Urinary bladder (tissue), 4 donors: Measurements from ENCODE around the gene TIMP3. TPM values are rescaled to one million over a fixed set of nuclear protein-coding genes. Genes with fewer than 3 reads are reported as not detected.

Source experiments
- DNase-seq: peaks from one replicate; pipeline ENCODE4 v3.0.0-alpha.2; 2015; ENCODE audit errors: extremely low spot score
- H3K27ac ChIP-seq: one replicate; pipeline ENCODE4 v1.5.1; 2013; ENCODE audit warnings: low read depth, mild to moderate bottlenecking, moderate library complexity
- H3K36me3 ChIP-seq: one replicate; pipeline ENCODE4 v1.6.1; 2013; ENCODE audit warnings: mild to moderate bottlenecking, moderate library complexity; ENCODE audit not compliant: insufficient read depth
- H3K4me1 ChIP-seq: one replicate; pipeline ENCODE4 v1.6.1; 2013; ENCODE audit warnings: mild to moderate bottlenecking, moderate library complexity; ENCODE audit not compliant: insufficient read depth
- H3K4me3 ChIP-seq: one replicate; pipeline ENCODE4 v1.5.1; 2013; ENCODE audit warnings: low read depth, low read length
- WGBS: extraction: QIAGEN DNeasy Blood & Tissue Kit; methylation state at CpG from one replicate; pipeline ENCODE4 v1.1.7; 2013; 5-methylcytosine and 5-hydroxymethylcytosine counted together
- polyA plus RNA-seq: library from polyadenylated mRNA; stranded (reverse); fragments of 200-250 nt; gene quantifications from one replicate; pipeline ENCODE4 v1.2.3, GENCODE V29; 2013
- total RNA-seq: library from RNA; depleted of rRNA; stranded (reverse); fragments of >200 nt; gene quantifications from one replicate; pipeline ENCODE4 v1.2.3, GENCODE V29; 2014
- donor health status: healthy with polysubstance abuse.
- donor health status: healthy.

TIMP3 gene
- total and polyA plus RNA-seq, 2 donors = 212 to 217 TPM

DNA sequence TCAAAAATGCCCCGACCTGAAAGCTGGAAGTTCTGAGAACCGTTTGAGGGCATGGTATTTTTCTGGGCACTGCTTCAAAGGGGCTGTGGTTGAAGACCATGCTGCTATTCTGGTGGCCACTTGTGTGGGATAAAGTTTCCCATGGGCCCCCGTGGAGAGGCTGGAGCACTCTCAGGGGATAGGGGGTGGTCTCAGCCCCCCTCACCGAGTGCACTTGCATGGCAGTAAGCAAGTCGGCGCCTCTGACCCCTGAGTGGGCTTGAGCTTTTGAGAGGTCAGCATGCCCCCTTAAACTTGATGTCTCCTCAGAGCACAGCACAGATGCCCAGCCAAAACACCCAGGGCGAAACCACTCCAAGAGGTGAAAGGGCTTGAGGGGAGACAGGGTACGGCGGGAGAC is 35.6 kb downstream of the TIMP3 start:
- peaks cover 3% of the 10 kb centered on the region for H3K4me1 ChIP-seq
- no peak overlapping the region for H3K27ac ChIP-seq
- 91% methylated on average over 9 of the region's 9 CpGs for WGBS
- DNase-seq = no peak
- no peaks in the 10 kb centered on the region for H3K36me3 ChIP-seq
- no peak overlapping the region for H3K4me3 ChIP-seq

DNA sequence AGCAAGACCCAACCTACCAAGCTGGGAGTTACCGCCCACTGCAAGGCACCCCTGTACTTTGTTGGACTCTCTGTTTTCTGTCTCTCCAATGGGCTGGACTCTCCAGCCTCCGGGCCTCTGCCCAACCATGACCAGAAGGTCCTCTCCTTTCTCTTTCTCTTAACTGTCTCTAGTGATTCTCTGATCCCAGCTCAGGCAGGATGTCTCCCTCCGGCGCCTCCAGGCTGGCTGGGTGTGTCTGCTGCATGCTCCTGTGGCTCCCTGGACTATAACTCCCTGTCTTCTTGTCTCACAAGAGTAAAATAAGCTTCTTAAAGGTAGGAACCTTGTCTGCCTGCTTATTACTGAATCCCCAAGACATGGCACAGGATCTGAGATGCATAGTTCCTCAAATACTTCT is 36.3 kb downstream of the TIMP3 start:
- H3K36me3 ChIP-seq = no peaks in the 10 kb centered on the region
- no peak overlapping the region for H3K27ac ChIP-seq
- no peak overlapping the region for H3K4me3 ChIP-seq
- WGBS = 89% methylated on average over 4 of the region's 4 CpGs
- H3K4me1 ChIP-seq = peaks cover 3% of the 10 kb centered on the region
- no peak for DNase-seq

DNA sequence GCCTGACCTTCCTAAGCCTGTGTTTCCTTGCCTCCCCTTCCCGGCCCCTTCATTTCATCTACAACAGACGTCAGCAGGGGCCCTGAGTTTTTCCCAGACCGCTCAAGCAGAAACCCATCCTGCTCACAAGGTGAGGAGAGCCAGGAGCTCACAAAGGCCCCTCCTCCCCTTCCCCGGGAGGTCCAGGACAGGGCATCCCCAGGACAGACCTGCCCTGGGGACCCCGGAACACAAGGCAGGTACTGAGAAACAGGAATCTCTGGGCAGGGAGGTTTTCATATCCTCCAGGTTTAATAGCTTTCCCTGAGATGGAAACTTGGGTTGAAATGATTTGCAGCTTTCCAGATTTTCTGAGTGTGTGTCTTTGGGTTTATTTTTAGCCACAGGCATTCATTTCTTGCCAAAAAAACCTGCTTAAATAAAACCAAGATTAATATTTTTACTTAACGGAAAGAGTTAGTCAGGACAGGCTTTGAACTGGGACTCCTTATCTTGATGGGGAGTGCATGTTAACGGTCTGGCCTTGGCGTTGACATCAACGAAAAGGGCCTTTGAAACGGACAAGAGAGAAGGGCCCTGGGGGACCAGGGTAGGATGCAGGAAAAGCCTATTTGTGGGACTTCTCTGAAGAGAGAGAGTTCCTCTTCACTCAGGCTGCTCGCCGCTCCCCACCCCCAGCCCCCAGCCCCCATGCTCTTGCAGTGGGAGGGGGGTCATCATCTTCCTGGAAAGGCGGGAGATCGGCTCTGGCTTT is 38.5 kb downstream of the TIMP3 start:
- H3K27ac ChIP-seq = peak overlapping the region; percentile 13
- no peak overlapping the region for H3K4me3 ChIP-seq
- no peaks in the 10 kb centered on the region for H3K36me3 ChIP-seq
- DNase-seq = peak; percentile 65
- WGBS = 22% methylated on average over 14 of the region's 14 CpGs
- peaks cover 3% of the 10 kb centered on the region for H3K4me1 ChIP-seq

DNA sequence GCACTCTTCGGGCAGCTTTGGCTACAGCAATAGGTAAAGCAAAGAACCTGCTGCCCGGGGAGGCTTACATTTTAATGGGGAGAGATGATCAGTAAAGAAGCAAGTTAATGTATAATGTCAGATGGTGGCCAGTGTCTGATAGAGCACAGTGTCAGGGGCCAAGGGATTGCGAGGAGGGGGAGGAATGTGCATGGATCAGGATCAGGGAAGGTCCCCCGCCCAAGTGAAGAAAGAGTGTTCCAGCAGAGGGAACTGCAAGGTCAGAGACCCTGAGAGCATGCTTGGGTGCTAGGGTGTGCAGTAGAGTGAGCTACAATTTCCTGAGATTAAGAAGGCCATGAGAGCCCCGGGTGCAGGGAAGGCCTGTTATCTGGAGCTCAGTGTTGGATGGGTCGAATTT is 39.7 kb downstream of the TIMP3 start:
- H3K27ac ChIP-seq = no peak overlapping the region

DNA sequence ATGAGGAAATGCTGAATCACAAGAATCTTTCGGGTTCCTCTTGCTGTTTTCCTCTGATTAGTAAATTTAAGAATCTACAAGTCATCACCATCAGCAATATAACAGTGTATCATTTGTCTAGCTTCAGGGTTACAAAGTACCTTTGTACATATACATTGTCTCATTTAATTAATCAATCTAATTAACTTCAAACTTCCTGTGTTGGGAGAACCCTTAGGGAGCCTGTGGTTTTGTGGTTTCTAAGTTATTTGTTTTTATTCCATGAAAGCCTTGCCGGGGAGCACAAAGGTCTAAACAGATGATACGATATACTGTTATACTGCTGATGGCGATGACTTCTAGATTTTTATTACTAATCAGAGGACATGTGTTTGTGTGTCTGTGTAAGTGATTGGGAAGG is 41.0 kb downstream of the TIMP3 start:
- Histone ChIP-seq H3K4me1 (peaks cover 2% of the 10 kb centered on the region), H3K36me3 (no peaks in the 10 kb centered on the region), H3K27ac (no peak overlapping the region), H3K4me3 (no peak overlapping the region)
- DNase-seq = no peak
- 77% methylated on average over 4 of the region's 4 CpGs for WGBS

More for the DNA sequence above, 39.7 kb downstream of the TIMP3 start:
- Histone ChIP-seq H3K36me3 (no peaks in the 10 kb centered on the region), H3K4me1 (peaks cover 3% of the 10 kb centered on the region), H3K4me3 (no peak overlapping the region)
- no peak for DNase-seq
- WGBS = 79% methylated on average over 6 of the region's 6 CpGs

DNA sequence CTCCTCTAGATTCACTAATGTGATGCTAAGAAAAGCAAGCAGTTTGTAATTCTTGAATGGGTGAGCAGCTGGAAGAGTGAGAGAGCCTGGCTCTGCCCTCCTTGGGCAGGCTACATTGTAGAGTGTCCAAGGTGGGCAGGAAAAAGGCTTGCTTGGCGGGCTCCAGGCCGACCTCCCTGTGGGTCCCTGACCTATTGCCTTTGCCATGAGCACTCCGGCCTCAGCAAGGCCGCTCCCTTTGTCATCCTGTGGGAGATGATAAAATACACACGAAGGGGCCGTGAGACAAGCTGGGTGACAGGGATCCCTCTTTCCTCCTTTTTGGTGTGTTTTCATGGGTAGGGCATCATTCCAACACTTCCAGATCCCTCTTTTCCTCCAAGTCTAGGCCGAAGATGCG is 41.8 kb downstream of the TIMP3 start:
- no peaks in the 10 kb centered on the region for H3K36me3 ChIP-seq
- H3K4me3 ChIP-seq = no peak overlapping the region
- 93% methylated on average over 8 of the region's 8 CpGs for WGBS
- DNase-seq = no peak
- H3K27ac ChIP-seq = no peak overlapping the region
- H3K4me1 ChIP-seq = no peaks in the 10 kb centered on the region

DNA sequence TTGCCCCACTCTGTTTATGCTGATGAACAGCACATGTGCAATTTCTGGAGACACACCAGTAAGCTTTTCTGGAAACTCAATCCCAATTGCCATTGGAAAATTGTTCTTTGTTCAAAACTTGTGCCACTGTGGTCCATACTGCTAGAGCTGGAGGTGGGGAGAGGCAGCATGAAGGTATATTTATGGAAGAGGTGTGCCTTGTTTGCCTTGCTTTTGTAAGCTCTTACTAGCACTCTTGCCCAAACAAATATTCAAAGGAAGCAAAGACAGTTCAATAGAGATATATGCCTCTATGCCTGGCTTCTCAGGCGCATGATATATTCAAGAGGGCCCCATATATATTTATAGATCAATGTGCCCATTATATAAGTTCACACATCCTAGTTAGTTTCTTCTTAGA is 42.7 kb downstream of the TIMP3 start:
- Histone ChIP-seq H3K27ac (no peak overlapping the region), H3K36me3 (no peaks in the 10 kb centered on the region), H3K4me3 (no peak overlapping the region), H3K4me1 (no peaks in the 10 kb centered on the region)
- WGBS = 92% methylated on average over 1 of the region's 1 CpG
- DNase-seq = no peak

DNA sequence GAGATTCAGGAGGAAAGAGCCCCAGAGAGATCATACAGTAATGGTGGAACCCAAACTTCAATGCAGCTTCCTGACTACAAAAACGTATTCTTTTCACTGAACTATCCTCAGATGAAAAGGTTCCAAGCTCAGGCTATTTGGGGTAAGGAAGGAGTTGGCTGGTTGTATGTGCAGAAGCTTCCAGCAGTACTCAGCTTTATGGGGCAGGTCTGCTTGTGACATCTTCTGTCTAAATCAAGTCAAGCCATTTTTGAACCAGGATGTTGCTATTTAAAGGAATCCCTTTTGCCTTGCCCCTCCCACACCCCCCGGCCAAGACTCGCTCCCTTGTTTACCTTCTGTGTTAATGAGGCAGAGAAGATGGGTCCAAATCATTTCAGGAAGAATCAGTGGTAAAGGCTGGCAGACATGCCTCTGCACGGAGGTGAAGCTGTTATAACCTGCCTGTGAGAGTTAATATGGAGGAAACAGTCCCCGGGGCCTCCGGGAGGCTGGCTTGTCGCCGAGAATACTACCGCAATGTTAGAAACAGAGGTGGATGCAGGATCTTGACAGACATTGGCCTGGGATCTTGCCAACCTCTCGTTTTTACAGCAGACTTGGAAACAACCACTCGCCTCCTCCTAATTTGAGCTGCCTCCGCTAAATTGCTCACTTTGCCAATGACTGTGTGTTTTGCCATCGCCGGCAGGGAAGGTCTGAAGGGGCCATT is 45.4 kb downstream of the TIMP3 start:
- peak; percentile 74 for DNase-seq
- H3K4me3 ChIP-seq = no peak overlapping the region
- peaks cover under 1% of the 10 kb centered on the region for H3K4me1 ChIP-seq
- WGBS = 25% methylated on average over 14 of the region's 14 CpGs
- H3K27ac ChIP-seq = no peak overlapping the region
- H3K36me3 ChIP-seq = no peaks in the 10 kb centered on the region

DNA sequence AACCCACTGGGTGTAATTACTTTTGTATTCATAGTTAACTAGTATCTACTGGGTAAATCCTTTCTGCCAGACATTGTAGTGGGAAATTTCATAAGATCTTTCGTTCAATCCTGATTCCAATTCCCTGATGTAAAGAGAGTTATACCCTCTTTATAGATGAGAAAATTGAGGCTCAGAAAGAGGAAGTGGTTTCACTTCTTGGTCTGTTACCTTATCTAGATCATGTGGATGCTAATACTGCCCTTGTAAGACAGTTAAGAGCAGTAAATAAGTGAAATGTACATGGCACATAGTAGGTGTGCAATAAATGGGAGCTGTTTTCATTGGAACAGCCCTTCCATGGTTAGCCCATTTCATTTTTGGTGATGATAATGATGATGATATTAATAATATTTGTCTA is 46.7 kb downstream of the TIMP3 start:
- Histone ChIP-seq H3K27ac (no peak overlapping the region), H3K4me1 (peaks cover 3% of the 10 kb centered on the region), H3K36me3 (no peaks in the 10 kb centered on the region), H3K4me3 (no peak overlapping the region)
- DNase-seq = no peak
- WGBS = 47% methylated on average over 1 of the region's 1 CpG

DNA sequence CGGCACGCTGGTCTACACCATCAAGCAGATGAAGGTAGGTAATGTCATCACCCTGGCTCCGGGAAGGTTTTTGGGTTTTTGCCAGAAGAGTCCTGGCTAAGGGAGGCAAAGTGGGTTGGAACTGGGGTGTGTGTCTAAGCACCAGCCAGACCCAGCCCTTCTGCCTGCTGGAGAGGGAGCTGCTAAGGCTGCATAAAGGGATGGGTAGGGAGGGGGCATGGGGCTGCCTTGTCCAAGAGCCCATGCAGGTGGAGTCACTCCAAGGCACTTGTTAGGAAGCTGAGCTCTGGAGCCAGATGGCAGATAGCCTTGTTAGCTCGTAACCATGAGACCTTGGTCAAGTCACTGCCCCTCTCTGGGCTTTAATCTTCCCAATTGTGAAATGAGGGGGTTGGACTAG is 48.0 kb downstream of the TIMP3 start:
- no peak overlapping the region for H3K27ac ChIP-seq
- no peak overlapping the region for H3K4me3 ChIP-seq
- WGBS = 72% methylated on average over 4 of the region's 4 CpGs
- no peaks in the 10 kb centered on the region for H3K36me3 ChIP-seq
- DNase-seq = no peak
- peaks cover 3% of the 10 kb centered on the region for H3K4me1 ChIP-seq

DNA sequence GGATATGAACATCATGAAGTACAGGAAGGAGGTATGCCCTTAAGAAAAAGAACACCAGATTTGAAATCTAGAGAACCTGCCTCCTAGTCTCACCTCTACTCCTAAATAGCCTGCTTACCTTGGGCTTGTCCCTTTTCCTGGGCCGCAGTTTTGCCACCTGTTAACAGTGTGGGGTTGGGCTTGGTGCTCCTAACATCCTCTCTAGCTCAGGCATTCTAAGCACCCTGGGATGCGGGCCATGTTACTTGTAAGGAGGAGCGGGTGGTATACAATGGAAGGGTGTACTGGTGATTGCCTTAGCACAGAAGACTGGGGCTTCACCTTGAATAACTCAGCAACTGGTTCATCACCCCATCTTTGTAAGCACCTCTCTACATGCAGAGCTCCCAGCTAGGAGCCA is 48.7 kb downstream of the TIMP3 start:
- Histone ChIP-seq H3K27ac (no peak overlapping the region), H3K4me1 (peaks cover 3% of the 10 kb centered on the region), H3K36me3 (no peaks in the 10 kb centered on the region), H3K4me3 (no peak overlapping the region)
- WGBS = 95% methylated on average over 3 of the region's 3 CpGs
- DNase-seq = no peak

DNA sequence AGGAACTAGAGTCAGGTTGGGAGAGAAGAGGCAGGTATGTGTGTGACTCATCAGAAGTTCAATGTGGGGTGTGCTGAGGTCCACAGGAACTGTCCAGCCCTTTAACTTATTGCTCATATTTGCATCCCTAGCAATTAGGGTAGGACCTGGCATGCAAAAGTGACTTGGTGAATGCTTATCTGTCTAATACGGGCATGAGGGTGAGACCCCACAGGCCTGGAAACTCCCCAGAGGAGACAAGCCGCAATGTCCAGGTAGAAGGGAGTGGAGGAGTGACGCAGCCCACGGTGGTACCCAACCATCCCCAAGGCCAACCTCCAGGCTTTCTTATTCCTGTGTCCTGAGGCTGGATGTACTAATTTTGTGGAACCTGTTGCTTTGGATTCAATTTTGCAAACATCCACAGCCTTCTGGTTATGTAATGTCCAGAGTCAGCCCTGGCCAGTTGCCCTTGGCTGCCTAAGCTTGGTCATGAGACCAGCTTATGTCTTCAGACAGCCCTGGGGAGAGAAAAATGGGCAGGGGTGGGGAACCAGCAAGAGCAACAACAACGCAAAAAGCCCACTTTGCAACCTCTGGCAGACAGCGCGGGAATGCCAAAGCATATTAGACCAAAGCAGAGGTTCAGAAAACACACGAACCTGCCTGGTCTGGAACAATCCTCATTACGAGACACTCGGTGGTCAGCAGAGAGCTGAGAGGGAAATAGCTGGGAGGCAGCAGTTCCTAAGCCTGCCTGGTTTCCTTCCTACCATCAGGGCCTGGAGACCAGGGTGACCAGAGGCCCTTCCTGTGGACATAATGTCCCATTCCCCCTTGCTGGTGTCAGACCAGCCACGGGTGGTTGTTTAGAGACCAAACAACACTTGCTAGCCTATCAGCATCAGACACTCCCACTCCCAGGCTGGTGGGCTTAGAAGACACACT is 49.3 kb downstream of the TIMP3 start:
- H3K36me3 ChIP-seq = no peaks in the 10 kb centered on the region
- peaks cover 3% of the 10 kb centered on the region for H3K4me1 ChIP-seq
- no peak for DNase-seq
- peak overlapping the region; percentile 56 for H3K27ac ChIP-seq
- 60% methylated on average over 11 of the region's 11 CpGs for WGBS
- H3K4me3 ChIP-seq = no peak overlapping the region

DNA sequence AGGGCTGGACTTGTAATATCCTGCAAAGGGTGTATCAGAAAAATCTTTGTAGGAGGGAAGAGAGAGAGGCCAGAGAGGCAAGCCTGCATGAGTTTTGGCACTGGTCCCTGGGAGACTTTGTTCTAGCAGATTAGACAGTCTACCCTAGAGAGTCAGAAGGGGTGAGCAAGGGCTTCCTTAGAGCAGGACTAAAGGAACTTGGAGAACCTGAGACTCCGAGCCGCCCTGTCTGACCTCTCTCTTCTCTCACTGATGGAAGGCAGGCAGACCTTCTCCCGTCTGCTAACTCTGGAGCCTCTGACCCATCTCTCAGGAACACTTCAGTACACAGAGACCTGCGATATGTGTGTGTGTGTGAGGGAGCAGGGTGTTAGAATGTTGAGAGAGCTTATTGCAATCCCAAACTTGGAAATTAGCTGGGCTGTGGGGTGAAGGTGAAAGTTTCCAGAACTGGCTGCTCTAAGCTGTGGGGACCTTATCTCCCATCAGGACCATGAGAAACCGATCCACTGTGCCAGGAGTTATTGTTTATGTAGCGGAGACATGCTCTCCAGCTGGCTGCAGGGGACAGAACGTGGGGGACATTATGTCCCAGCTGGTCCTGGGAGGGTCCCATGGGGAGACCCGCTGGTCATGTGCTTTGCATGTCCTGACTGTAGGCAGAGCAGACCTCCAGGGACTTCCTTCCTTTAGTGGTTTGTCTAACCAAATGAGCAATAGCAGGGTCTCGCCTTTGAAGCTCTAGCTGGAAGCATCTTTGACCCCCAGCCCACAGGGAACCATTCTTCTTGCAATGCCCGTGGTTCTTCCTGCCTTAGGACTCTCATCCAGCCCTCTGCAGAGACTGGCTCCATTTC is 51.1 kb downstream of the TIMP3 start:
- DNase-seq = peak; percentile 58

More for the DNA sequence above, 51.1 kb downstream of the TIMP3 start:
- peak overlapping the region; percentile 14 for H3K27ac ChIP-seq
- no peaks in the 10 kb centered on the region for H3K36me3 ChIP-seq
- H3K4me1 ChIP-seq = peaks cover 3% of the 10 kb centered on the region
- H3K4me3 ChIP-seq = no peak overlapping the region
- 33% methylated on average over 10 of the region's 10 CpGs for WGBS
